COR-L47 (cell line): ENCODE results near the gene GLS.
"Not testable (repeated sequence)": the region's sequence is repeated elsewhere in the genome, so short reads cannot be mapped to it uniquely, and the experiment has no call there.

Source experiments
- DNase-seq: peaks from one replicate; lab custom pipeline; 2025; lab: John Stamatoyannopoulos, UW

GLS gene

DNA sequence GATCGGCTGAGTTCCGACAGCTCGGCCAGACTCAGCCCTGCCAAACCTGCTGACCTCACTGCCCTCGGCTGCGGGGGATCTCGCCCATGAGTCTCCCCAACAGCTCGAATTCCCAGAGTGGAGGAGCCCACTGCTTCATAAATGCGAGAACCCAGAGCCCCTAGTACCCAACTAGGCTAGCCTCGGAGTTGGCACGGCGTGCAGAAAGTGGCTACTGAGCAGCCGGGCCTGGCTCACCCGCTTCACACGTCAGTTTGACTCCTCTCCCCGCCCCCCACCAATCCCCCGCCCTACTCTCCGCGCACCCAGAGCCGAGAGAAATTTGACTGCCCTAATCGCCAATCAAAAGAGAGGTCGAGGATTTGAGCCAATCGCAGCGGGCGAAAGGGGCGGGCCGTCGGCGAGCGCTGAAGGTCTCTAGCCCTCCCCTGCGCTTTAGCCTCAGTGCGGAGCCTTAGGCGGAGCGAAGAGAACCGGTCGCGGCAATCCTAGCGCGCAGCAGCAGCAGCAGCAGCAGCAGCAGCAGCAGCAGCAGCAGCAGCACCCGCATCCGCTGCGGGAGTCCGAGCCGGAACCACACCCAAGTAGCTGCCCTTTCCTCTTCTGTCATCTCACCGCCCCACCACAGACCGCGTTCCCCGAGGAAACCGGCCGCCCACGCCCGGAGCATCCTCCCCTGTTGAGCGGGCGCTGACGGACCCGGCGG, at the start of gene GLS:
Gene GLS (plus strand): TSS at position 444 of the 706 bp plus-strand sequence. CDS start 264 bp downstream, outside the sequence.
- peak; percentile 95 for DNase-seq

DNA sequence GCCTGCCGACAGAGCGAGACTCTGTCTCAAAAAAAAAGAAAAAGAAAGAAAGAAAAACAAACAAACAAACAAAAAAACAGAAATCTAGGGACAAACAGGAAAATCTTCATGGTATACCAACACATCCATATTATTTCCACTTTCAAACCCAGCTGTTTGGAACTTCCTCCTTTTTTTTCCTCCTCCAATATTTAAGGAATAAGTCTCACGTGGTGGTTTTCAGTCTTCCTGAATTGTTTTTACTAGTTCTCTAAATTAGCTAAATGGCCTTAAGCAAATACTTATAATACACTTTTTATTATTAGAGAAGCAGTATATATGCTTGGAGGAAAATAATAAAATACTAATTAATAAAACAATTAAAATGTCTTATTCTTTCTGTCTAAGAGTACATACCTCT, 48.7 kb upstream of the GLS start:
- DNase-seq = no peak

DNA sequence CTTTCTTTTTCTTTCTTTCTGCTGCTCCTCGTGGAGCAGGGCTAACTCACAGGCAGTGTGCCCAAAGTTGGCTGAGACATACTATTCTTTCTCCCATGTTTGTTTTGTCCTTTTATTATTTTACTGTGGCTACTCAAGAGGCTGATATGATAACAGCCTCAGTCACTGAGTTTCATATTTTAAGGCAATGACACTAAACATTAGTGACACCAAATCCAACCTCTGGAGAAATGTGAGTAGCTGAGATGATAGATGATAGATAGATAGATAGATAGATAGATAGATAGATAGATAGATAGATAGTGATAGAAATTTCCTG, 45.8 kb upstream of the GLS start:
- DNase-seq = no peak

DNA sequence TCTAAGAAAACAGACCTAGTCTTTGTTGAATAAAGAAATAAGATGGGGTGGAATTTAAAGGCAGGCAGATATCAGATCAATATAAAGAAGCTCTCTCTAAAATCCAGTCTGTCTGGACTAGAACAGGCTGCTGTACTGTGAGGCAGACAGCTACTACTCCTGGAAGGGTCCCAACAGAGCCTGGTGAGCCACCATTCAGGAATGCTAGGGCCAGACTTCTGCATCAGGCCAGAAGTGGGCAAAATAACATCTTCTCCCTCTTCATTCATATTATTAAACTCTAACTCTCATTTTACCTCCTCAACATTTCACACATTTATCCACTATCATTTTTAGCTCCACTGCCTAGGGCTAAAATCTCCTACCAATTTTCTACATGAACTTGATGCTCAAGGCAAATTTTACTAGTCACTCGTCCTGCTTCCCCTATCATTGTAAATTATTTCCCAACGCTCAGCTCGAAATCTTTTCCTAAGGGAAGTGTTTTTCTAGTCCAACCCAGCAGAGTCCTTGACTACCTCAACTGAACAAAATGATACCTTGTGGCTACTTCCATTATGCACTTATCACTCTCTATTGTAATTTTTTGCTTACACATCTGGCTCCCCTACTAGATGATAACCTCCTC, 45.2 kb upstream of the GLS start:
- DNase-seq = no peak

DNA sequence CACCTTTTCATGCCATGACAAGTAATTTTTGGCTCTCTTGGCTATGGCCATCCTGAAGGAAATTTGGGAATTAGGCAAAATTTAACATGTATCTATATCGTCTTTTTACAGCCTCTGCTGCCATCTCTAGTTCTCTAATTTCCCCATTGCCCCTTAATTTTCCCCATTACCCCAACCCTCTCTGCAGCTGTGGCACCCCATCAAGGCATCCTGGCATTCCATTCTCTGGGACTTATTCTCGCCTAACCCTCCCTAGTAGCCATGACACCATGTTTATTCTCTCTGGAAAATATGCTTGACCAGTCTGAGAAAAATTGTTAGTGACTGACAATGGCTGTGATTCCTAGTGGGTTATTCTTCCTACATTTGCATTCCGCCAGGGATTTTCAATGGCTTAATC, 43.9 kb upstream of the GLS start:
- DNase-seq = no peak

DNA sequence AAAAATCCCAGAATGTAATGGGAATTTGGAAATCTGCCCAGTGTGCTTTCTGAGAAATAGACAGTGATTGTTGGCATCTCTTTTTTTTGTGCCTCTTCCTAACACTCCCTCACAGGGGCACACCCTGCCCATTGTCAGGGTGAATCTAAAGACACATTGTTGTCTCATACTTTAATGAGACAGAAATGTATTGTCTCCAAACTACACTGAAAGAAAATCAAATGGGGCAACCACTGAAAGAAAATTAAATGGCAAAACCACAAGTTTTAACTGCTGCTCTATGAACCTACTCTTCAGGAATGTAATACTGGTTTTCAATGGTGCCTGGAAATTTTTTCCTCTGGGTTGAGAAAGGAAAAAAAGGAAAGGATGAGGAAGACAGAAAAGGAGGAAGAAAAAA, 43.2 kb upstream of the GLS start:
- DNase-seq = peak; percentile 65

DNA sequence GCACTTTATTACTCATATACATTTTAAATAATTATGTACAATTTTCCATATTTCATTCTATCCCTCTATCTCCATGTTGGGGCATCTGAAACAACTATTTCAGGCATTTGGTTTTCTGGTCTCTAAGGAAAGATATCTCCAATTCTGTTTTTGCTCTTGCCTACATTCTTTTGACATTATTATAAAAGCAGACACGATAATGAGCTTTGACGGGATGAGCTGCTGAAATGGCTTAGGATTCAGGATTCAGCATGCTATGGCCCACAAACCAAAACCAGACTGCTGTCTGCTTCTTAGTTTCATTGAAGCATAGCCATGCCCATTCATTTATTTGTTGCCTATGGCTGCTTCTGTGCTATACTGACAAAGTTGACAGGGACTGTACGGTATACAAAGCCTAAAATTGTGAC, 42.7 kb upstream of the GLS start:
- DNase-seq = no peak

DNA sequence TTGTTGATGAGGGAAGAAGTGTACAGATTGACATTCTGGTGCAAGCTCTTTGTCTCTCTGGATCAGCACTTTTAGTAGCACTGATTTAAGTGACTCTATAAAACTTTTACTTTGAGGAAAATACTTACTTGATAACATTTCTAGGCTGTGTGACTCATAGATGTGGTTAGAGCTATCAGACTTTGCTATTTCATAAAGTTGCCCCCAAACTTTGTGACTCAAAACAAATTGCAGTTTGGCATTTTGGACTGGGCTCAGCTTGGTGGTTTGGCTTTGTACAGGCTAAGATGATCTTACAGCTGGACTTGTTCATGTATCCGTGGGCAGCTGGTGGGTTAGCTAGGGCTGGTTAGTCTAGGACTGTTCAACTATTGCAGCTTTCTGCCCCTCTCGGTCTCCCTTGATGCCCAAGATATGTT, 42.1 kb upstream of the GLS start:
- DNase-seq = no peak

DNA sequence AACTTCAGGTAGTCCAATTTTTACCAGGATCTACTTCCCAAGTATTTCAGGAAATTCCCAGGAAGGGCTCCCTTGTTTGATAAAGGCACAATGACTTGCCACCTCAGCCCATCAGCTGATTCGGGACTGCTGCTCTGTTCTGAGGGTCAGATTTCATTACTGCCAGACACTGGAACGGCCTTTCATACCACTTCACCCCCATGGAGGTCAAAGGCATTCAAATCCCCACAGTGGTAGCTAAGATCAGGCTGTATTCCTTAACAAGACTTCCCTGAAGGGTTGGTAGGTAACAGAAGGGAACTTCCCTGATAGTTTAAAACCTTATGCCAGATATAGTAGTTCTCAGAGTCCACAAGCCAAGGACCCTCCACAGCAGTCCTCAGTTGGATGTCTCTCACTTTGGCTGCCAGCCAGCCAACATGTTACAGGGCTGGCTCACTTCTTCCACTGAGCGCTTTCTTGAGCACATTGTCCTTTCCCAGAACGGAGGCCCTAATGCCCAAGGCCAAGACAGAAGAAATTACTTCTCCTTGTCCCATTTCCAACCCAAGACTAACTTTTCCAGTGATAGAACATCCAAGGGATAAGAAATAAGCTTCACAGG, 40.0 kb upstream of the GLS start:
- DNase-seq = no peak

DNA sequence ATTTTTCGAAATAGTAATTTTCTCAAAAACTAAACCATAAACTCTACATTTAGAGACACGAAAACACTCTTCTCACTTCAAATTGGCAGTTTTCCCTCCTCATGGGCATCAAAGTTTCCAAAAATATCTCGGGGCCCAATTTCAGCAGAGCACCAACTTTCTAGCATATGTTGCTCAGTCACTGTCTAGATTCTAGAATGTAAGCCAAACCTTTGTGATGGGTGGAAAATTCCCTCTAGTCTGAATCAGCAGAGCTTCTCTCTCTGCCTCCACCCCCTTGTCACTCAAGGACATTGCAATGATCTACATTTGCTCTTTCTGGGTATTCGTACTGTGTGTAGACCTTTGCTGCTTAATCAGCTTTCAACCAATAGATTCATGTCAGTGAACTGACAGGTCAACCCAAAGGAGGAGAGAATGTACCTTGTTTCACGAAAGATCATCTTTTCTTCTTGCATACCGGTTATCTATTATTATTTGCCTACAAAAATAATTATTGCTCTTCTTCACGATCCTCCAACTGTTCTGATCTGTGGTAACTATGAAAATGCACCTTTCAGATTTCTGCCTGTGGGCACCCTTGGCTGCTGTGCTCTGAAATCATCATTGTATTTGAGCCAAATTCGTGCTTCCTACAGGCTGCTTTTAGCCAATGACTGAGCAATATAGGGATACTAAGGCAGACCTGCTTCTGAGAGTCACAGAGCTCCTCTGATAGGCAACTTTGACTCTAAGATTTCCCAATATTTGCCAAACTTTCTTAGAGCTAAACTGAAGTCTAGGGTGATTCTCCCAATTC, 38.7 kb upstream of the GLS start:
- no peak for DNase-seq

DNA sequence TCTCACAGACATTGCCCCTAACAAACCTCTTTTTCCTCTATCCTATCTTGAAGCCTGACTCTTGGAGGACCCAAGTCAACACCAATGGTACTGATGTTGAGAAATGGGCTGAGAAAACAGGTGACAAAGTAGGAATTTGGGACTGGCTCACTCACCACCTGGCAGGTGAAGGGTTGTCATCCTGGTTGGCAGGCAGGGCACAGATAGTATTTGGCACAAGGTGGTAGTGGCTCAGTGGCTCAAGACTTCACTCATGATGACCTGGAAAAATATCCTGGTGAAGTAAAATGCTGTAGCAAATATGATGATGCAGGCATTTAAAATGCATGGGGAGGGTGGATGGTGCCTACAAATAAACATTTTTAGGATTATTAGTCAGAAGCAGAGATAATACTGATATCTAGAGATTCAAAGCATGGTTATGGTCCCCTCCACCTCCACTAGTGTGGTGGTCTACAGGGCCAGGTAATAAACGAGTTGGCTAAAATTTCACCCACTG, 38.0 kb upstream of the GLS start:
- DNase-seq = no peak

DNA sequence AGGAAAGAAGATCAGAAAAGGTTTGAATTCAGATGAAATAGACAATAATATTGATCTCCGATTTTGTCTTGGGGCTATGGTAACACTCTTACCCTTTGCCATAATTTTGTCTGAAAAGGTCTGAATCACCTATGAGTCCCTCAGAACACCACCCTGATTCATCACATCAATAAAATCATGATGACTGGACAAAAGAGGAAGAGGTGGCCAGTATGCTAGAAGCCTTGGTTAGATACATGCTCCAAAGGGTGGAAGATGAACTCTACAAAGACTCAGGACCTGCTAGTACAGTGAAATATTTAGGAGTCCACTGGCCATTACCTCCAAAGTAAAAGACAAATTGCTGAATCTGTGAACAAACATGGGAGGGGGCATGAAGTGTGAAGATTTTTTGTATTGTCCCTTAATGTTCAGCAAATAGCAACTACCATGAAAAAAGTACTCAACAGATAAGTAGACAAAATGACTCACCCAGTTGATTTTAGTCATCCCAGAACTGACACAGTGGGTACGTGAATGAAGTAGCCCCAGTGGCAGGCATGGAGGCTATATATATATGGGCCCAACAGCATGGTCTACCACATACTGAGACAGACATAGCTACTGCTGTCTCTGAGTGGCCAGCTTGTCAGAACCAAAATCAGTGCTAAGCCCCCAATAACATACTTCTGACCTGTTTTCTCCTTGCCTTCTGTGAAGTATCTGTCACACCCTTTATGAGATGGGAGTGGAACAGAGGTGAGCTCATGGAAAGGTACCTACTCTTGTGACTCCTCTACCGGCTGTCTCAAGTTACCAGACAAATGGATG, 36.5 kb upstream of the GLS start:
- no peak for DNase-seq

DNA sequence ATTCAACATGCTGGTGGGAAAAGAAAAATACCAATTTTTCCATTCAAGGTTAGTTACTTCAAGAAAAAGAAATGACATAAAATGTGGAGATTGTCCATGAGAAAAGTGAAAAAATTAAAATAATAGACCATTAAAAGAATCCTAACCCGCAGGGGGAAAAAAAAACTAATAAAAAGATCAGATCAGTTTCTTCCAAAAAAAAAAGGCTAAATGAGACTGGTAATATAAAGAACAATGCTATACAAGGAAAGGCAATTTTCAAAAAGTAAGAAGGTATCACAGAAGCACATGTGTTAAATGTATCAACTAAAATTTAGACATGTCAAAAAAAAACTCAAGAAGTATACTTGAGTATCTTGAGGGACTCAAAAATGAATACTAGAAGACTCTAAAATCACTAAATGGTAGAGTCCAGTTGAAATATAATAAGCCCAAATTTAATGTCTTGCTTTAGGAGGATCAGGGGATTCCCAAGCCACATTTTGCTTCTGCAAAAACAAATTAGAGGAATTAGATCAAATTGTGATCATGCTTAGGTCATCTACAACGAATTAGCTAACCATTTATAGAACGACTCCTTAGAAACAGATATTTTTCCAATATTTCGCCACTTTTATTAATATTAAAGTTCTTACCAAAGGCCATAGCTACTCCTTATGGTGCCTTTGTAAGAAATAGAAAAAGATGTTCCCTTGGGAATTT, 35.8 kb upstream of the GLS start:
- DNase-seq = no peak

DNA sequence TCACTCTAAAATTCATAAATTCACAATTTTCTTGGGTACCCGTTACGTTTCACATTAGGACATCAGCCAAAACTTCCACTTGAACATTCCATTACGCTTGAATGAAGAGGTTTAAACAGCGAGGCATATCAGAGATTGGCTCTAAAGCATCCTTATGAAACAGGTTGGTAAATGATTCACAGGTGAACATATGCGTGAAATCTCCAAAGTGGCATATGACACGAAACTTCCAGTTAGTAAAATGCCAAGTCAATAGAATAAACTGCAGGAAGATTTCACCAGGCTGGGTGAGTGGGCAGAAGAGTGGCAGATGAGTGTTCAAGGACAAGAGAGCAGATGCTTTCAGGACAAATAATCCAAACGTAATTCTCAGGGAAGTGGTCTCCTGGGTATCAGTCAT, 33.9 kb upstream of the GLS start:
- DNase-seq = no peak

DNA sequence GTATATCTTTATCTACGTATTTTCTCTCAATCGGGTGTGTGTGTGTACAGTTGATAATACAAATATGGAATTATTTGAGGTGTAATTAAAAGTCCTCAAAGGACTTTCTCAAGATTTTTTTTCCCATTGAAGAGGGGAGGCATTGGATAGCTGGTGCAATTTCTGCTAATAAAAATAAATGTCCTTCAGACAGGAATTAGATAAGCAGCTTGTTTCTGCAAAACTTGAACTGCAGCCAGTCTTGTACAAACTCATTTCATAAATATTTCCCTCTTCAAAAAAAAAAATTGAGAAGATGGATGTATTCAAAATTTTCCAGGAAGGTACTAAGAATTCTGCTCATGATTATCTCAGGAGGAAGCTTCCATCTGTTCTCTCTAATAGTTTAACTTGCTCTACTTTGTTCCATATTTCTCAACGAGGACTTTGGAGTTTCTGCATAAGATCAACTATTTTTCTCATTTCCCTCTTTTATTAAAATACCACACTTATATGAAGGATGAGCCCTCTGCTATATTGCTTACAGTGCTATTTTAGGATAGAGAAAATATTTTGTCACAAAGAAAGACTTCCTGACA, 33.0 kb upstream of the GLS start:
- DNase-seq = no peak

DNA sequence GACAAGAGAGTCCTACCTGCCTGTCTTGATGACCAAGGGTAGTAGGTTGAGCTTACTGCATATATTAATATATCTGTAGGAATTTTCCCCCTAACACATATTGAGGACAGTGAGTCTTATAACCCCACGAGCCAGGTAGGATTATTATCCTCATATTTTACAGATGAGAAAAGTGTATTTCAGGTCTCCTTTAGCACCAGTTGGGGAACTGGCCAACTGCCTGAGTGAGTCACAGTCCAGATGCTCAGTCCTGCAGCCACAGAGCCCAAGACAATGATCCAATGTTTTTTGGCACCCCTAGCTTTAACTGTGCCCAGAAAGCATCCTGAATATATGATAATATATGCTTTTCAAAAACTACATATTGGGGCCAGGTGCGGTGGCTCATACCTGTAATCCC, 30.8 kb upstream of the GLS start:
- DNase-seq = no peak

DNA sequence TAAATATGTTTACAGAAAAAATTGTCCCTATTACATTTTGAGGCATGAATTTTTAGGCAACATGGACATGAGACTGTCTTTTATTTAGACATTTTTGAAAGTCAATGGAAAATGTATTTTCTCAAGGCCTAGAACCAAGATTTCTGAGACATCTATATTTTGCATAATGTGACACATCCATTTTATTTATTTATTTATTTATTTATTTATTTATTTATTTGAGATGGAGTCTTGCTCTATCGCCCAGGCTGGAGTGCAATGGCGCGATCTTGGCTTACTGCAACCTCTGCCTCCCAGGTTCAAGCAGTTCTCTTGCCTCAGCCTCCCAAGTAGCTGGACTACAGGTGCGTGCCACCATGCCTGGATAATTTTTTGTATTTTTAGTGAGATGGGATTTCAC, 27.6 kb upstream of the GLS start:
- not testable (repeated sequence) for DNase-seq

DNA sequence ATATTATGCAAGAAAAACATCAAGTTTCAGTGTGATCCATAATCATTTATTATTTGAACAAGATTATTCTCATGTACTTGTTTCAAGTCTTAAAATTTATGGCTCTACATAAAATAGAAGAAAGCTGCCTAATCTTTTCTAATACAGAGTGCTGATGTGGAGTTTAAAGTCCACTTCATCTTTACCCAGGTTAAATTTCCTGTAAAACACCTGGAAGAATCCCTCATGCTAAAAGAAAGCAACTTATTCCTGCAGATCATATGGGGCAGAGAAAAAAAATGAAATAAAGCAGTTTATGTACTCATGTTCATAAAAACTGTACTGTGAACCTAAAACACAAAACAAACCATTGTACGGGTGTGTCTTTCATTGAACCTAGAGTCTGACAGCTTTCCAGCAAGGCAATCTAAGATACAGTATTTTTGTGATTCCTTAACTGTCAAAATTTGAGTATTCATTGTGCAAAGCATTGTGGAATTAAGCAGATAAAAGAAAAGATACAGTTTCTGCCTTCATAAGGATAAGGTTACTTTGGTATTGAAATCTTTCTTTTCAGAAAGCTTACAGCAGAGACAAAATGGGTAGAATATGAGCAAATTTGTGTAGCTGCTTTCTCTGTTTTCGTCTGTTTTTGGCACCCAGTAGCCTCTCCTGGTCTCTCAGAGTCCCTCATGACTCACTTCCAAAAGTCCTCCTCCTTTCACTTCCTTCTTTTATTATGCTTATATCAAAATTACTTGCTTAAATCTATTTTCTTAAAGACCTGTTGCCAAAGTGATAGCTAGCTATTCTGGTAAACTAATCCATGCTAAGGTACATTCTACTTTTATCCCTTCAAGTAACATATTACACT, 26.9 kb upstream of the GLS start:
- DNase-seq = no peak

DNA sequence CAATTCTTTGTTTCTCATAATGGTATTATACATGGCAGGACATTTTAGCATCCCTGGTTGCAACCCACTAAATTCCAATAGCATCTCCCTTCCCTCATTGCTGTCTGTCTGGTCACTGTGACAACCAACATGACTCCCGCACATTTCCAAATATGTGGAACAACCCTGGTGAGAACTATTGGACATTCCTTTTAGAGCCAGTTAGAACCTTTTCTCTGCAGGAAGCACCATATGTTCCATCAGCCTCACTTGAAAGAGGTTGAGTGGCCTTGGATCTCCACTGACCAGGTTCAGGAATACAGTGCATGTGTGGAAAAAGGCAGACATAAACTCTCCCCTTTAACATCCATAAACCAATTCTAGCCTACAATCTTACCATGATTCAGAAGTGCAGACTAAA, 25.9 kb upstream of the GLS start:
- no peak for DNase-seq

DNA sequence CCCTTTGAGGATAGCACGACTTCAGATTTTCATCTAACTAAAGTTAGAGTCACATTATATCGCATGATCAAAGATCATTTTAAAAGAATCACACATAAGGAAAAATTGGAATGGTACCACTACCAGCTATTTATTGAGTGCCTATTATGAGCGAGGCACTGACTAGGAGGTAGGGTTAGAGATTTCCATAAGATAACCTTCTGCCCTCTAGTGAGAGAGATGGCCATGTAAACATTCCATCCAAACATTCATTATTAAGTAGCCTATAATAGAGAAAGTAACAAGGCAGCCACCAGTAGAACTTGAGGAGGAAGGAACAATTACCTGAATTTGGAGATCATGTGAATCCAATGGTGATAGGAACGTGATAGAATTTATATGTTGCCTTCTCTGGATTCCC, 25.4 kb upstream of the GLS start:
- no peak for DNase-seq
